ENCODE data around the gene CDK19.

The CDK19 gene

GRCh38 chr6:110574817-110575216, 240.5 kb downstream of the CDK19 start:
- no peak overlapping the region for H2AFZ ChIP-seq (ENCODE audit: insufficient read depth, low read length, poor library complexity)
- no peaks in the 10 kb centered on the region for H3K79me1 ChIP-seq (ENCODE audit: low read length)
- no peaks in the 10 kb centered on the region for H3K79me2 ChIP-seq (ENCODE audit: control insufficient read depth, insufficient read depth, low read length, poor library complexity)
- H3K27me3 ChIP-seq (ENCODE audit: insufficient read depth, low read length), result no peaks in the 10 kb centered on the region
- no peak for DNase-seq
- H3K4ac ChIP-seq (ENCODE audit: low read depth, low read length), result no peak overlapping the region
- no peak overlapping the region for H3K14ac ChIP-seq (ENCODE audit: low read length)
- no peak overlapping the region for H2BK5ac ChIP-seq (ENCODE audit: low read depth, low read length, poor library complexity)
- H2BK120ac ChIP-seq (ENCODE audit: insufficient read depth, low read length, poor library complexity), result no peak overlapping the region
- no peak overlapping the region for H3K9ac ChIP-seq (ENCODE audit: low read length)
- no peak overlapping the region for H3K4me2 ChIP-seq (ENCODE audit: low read length)
- no peaks in the 10 kb centered on the region for H3K9me3 ChIP-seq (ENCODE audit: insufficient read depth, low read depth, low read length)
- no peak overlapping the region for H3K23ac ChIP-seq (ENCODE audit: low read length)
- no peak overlapping the region for H4K12ac ChIP-seq (ENCODE audit: low read depth, low read length)
- H3K36me3 ChIP-seq (ENCODE audit: control insufficient read depth in 1 of 2, insufficient read depth in 2 of 2, low read length in 2 of 2), result no peaks in the 10 kb centered on the region
- H3K27ac ChIP-seq (ENCODE audit: low read depth, low read length), result no peak overlapping the region
- no CpG with 5 or more reads among the region's 3 CpGs for WGBS (ENCODE audit: extremely low coverage, insufficient coverage, insufficient read length)
- no peak overlapping the region for H2AK5ac ChIP-seq (ENCODE audit: low read length)
- no peak overlapping the region for H4K91ac ChIP-seq (ENCODE audit: low read depth, low read length)
- peaks cover 2% of the 10 kb centered on the region in 2 experiments for H3K4me1 ChIP-seq (ENCODE audit: control insufficient read depth in 1 of 2, insufficient read depth in 2 of 2, low read length in 2 of 2)
- no peak overlapping the region for H4K8ac ChIP-seq (ENCODE audit: low read depth, low read length)
- H3K4me3 ChIP-seq (ENCODE audit: low read depth, low read length), result no peak overlapping the region
- no peak overlapping the region for H2BK12ac ChIP-seq (ENCODE audit: low read length)
- H3K18ac ChIP-seq (ENCODE audit: low read length), result no peak overlapping the region

GRCh38 chr6:110573537-110573936, 241.7 kb downstream of the CDK19 start:
- Histone ChIP-seq H3K27ac (ENCODE audit: low read depth, low read length) (no peak overlapping the region), H2AFZ (ENCODE audit: insufficient read depth, low read length, poor library complexity) (no peak overlapping the region), H3K36me3 (ENCODE audit: control insufficient read depth in 1 of 2, insufficient read depth in 2 of 2, low read length in 2 of 2) (no peaks in the 10 kb centered on the region), H3K4ac (ENCODE audit: low read depth, low read length) (no peak overlapping the region), H4K91ac (ENCODE audit: low read depth, low read length) (no peak overlapping the region), H2BK12ac (ENCODE audit: low read length) (no peak overlapping the region), H3K27me3 (ENCODE audit: insufficient read depth, low read length) (no peaks in the 10 kb centered on the region), H4K8ac (ENCODE audit: low read depth, low read length) (no peak overlapping the region), H4K12ac (ENCODE audit: low read depth, low read length) (no peak overlapping the region), H3K18ac (ENCODE audit: low read length) (no peak overlapping the region), H3K79me1 (ENCODE audit: low read length) (no peaks in the 10 kb centered on the region), H3K4me2 (ENCODE audit: low read length) (no peak overlapping the region), H3K9ac (ENCODE audit: low read length) (no peak overlapping the region), H3K4me3 (ENCODE audit: low read depth, low read length) (no peak overlapping the region), H2BK5ac (ENCODE audit: low read depth, low read length, poor library complexity) (no peak overlapping the region), H3K79me2 (ENCODE audit: control insufficient read depth, insufficient read depth, low read length, poor library complexity) (no peaks in the 10 kb centered on the region), H3K23ac (ENCODE audit: low read length) (no peak overlapping the region), H2AK5ac (ENCODE audit: low read length) (no peak overlapping the region), H2BK120ac (ENCODE audit: insufficient read depth, low read length, poor library complexity) (no peak overlapping the region), H3K4me1 (ENCODE audit: control insufficient read depth in 1 of 2, insufficient read depth in 2 of 2, low read length in 2 of 2) (peaks cover 2% of the 10 kb centered on the region in 2 experiments), H3K9me3 (ENCODE audit: insufficient read depth, low read depth, low read length) (no peaks in the 10 kb centered on the region), H3K14ac (ENCODE audit: low read length) (no peak overlapping the region)
- WGBS (ENCODE audit: extremely low coverage, insufficient coverage, insufficient read length), result no CpG with 5 or more reads among the region's 2 CpGs
- no peak for DNase-seq

- no peak overlapping the region for H2AFZ ChIP-seq (ENCODE audit: insufficient read depth, low read length, poor library complexity)
- H3K9ac ChIP-seq (ENCODE audit: low read length), result no peak overlapping the region
- no peaks in the 10 kb centered on the region for H3K27me3 ChIP-seq (ENCODE audit: insufficient read depth, low read length)
- H3K4me3 ChIP-seq (ENCODE audit: low read depth, low read length), result no peak overlapping the region
- no peak for DNase-seq
- no peak overlapping the region for H2BK12ac ChIP-seq (ENCODE audit: low read length)
- no peak overlapping the region for H4K12ac ChIP-seq (ENCODE audit: low read depth, low read length)
- H3K23ac ChIP-seq (ENCODE audit: low read length), result no peak overlapping the region
- no peak overlapping the region for H2BK120ac ChIP-seq (ENCODE audit: insufficient read depth, low read length, poor library complexity)
- no peak overlapping the region for H4K8ac ChIP-seq (ENCODE audit: low read depth, low read length)
- no peak overlapping the region for H2AK5ac ChIP-seq (ENCODE audit: low read length)
- H3K18ac ChIP-seq (ENCODE audit: low read length), result no peak overlapping the region
- no peaks in the 10 kb centered on the region for H3K79me2 ChIP-seq (ENCODE audit: control insufficient read depth, insufficient read depth, low read length, poor library complexity)
- no peak overlapping the region for H3K14ac ChIP-seq (ENCODE audit: low read length)
- H3K4me2 ChIP-seq (ENCODE audit: low read length), result no peak overlapping the region
- no peak overlapping the region for H2BK5ac ChIP-seq (ENCODE audit: low read depth, low read length, poor library complexity)
- H4K91ac ChIP-seq (ENCODE audit: low read depth, low read length), result no peak overlapping the region
- no peaks in the 10 kb centered on the region for H3K79me1 ChIP-seq (ENCODE audit: low read length)
- H3K27ac ChIP-seq (ENCODE audit: low read depth, low read length), result no peak overlapping the region
- no peaks in the 10 kb centered on the region for H3K36me3 ChIP-seq (ENCODE audit: control insufficient read depth in 1 of 2, insufficient read depth in 2 of 2, low read length in 2 of 2)
- H3K4me1 ChIP-seq (ENCODE audit: control insufficient read depth in 1 of 2, insufficient read depth in 2 of 2, low read length in 2 of 2), result peaks cover 2% of the 10 kb centered on the region in 2 experiments
- H3K9me3 ChIP-seq (ENCODE audit: insufficient read depth, low read depth, low read length), result no peaks in the 10 kb centered on the region
- no peak overlapping the region for H3K4ac ChIP-seq (ENCODE audit: low read depth, low read length)
These were observed 242.1 kb downstream of the CDK19 start for GRCh38 chr6:110573136-110573535.

- H3K18ac ChIP-seq (ENCODE audit: low read length), result peak overlapping the region; percentile 38
These were observed 247.1 kb downstream of the CDK19 start for GRCh38 chr6:110567957-110568696.

More at GRCh38 chr6:110567957-110568696, 247.1 kb downstream of the CDK19 start:
- no peaks in the 10 kb centered on the region for H3K27me3 ChIP-seq (ENCODE audit: insufficient read depth, low read length)
- peaks cover 2% of the 10 kb centered on the region for H3K79me1 ChIP-seq (ENCODE audit: low read length)
- DNase-seq, result no peak
- H3K36me3 ChIP-seq (ENCODE audit: control insufficient read depth in 1 of 2, insufficient read depth in 2 of 2, low read length in 2 of 2), result no peaks in the 10 kb centered on the region
- no peaks in the 10 kb centered on the region for H3K79me2 ChIP-seq (ENCODE audit: control insufficient read depth, insufficient read depth, low read length, poor library complexity)
- no peak overlapping the region for H2AFZ ChIP-seq (ENCODE audit: insufficient read depth, low read length, poor library complexity)
- no CpG with 5 or more reads among the region's 7 CpGs for WGBS (ENCODE audit: extremely low coverage, insufficient coverage, insufficient read length)
- H4K8ac ChIP-seq (ENCODE audit: low read depth, low read length), result no peak overlapping the region
- no peak overlapping the region for H2AK5ac ChIP-seq (ENCODE audit: low read length)
- no peak overlapping the region for H2BK5ac ChIP-seq (ENCODE audit: low read depth, low read length, poor library complexity)
- H3K27ac ChIP-seq (ENCODE audit: low read depth, low read length), result no peak overlapping the region
- H3K4me2 ChIP-seq (ENCODE audit: low read length), result no peak overlapping the region
- no peak overlapping the region for H4K91ac ChIP-seq (ENCODE audit: low read depth, low read length)
- no peak overlapping the region for H3K23ac ChIP-seq (ENCODE audit: low read length)
- H3K4me3 ChIP-seq (ENCODE audit: low read depth, low read length), result no peak overlapping the region
- no peaks in the 10 kb centered on the region for H3K9me3 ChIP-seq (ENCODE audit: insufficient read depth, low read depth, low read length)
- no peak overlapping the region for H3K4ac ChIP-seq (ENCODE audit: low read depth, low read length)
- no peak overlapping the region for H4K12ac ChIP-seq (ENCODE audit: low read depth, low read length)
- H2BK120ac ChIP-seq (ENCODE audit: insufficient read depth, low read length, poor library complexity), result no peak overlapping the region
- peaks cover 9 to 10% of the 10 kb centered on the region in 2 experiments for H3K4me1 ChIP-seq (ENCODE audit: control insufficient read depth in 1 of 2, insufficient read depth in 2 of 2, low read length in 2 of 2)
- H3K14ac ChIP-seq (ENCODE audit: low read length), result no peak overlapping the region
- H3K9ac ChIP-seq (ENCODE audit: low read length), result no peak overlapping the region
- peak overlapping the region; percentile 79 for H2BK12ac ChIP-seq (ENCODE audit: low read length)

Data from trophoblast cell (in vitro differentiated cells and primary cell).